HG03521 (cell line): ENCODE measurements around the gene TJP1.
"Not testable (repeated sequence)": the region's sequence is repeated elsewhere in the genome, so short reads cannot be mapped to it uniquely, and the experiment has no call there.

Experiments used
- ATAC-seq: cut with Tn5 transposase; IDR thresholded peaks from one replicate; pipeline ENCODE4 v1.9.1; 2021; ENCODE audit warnings: mild to moderate bottlenecking, moderate library complexity; ENCODE audit not compliant: unreplicated experiment

TJP1 gene

DNA sequence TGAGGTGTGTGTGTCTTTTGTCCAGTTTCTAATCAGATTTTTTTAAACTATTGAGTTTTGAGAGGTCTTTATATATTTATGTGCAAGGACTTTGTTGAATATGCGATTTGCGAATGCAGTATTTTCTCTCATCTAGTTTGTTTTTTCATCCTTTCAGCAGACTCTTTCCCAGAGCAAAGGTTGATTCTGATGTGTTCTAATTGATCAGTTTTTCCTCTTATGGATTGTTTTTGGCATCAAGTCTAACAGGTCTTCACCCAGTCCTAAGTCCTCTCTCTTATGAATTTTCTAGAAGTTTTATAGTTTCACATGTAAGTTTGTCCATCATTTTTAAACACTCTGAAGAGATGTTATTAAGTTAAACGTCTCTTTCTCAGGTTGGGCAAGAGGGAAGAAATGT is 17.8 kb upstream of the TJP1 start:
- ATAC-seq, result no peak

GRCh38 chr15:29838352-29839010 is 16.2 kb upstream of the TJP1 start:
- ATAC-seq, result no peak

GRCh38 chr15:29835301-29835700 is 13.0 kb upstream of the TJP1 start:
- no peak for ATAC-seq

DNA sequence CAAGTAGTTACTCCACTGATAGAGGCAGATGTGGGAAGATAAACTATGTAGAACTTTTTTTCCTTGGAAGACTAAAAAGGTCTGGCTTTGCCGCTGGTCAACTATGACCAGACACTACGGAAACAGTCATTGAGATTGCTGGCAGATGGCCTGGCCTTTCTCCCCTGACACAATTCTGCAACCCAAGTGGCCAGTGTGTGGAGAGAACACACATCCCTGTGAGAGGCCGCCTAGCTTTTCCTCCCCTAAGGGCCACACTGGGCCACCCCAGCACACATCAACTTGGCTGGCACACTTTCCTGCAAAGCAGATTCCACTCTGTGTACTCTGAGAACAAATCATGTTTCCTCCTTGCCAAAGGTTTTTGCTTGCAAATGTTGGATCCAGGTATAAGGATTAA is 10.4 kb upstream of the TJP1 start:
- no peak for ATAC-seq

DNA sequence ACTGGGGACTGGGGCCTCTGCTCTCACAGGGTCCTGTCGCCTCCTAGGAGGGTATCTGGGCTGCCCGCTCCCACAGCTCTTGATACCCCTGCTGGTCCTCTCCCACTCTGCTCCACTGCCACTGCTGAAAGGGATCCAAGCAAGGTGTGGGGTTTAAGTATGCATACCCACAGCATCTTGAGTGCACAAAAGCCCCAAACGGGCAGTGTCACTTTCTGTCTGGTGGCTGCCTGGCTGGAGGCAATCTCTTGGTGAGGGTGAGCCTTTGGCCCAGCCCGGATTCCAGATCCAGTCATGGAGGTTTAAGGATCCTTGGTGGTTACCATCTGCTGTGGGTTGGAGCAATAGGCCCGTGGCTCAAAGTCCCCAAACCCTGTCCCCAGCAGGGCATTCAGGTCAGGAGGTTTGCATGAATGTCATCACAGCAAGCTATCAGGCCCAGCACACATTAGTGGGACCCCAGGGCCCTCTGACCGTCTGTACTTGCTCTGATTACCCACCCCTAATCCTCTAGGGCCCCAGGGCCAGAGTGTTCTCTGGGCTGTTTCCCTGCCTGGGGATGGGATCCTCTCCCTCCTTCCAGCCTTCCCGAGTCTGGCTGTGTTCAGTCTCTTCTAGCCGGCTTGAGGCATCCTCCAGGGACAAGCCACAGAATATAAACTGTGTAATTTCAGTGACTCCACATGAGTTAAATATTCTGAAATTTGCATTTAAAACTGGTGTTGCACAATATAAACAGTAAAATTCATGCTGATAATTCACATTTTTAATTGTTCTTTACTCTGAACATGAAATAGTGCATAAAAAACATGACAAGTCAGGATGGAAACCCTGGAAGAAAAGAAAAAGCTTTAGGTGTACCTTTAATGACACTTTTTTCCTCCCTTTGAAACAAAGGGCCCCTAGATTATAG is 4.9 kb upstream of the TJP1 start:
- no peak for ATAC-seq

GRCh38 chr15:29825227-29825626 is 3.0 kb upstream of the TJP1 start:
- no peak for ATAC-seq

DNA sequence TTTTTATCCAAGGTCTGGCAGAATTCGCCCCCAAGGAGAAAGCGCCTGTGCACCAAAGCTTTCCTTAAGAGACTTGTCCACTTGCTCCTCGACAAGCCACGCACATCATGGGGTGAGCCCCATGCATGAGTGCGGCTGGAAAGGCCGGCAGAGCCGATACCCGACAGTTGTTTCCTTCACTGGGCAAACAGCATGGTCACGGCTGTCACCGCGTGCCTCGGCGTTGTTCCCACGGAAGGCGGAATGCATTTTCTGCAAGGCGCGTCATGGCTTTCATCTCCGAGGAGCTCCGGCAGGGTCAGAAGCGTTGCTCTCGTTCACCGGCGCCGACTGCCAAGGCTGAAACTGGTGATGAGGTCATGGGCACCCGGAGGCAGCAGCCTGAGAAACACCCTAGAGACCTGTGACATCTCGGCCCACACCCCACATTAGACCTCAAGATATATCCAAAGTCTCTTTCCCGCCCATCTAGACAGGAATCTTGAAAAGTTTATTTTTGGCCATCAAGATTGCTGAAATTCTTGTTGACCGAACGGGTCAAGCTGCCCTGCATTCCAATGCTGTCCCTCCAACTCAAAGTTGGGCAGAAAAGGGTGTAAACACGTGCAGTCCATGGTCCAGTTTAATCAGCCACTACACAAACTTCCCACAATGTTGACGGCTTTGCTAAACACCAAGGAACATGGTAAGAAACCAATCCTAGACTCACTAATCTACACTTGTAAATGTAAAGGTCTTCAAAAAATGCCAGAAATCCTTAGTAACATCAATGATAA is 604 bp upstream of the TJP1 start:
- ATAC-seq, result no peak

GRCh38 chr15:29821416-29822099 is 710 bp downstream of the TJP1 start:
- no peak for ATAC-seq

DNA sequence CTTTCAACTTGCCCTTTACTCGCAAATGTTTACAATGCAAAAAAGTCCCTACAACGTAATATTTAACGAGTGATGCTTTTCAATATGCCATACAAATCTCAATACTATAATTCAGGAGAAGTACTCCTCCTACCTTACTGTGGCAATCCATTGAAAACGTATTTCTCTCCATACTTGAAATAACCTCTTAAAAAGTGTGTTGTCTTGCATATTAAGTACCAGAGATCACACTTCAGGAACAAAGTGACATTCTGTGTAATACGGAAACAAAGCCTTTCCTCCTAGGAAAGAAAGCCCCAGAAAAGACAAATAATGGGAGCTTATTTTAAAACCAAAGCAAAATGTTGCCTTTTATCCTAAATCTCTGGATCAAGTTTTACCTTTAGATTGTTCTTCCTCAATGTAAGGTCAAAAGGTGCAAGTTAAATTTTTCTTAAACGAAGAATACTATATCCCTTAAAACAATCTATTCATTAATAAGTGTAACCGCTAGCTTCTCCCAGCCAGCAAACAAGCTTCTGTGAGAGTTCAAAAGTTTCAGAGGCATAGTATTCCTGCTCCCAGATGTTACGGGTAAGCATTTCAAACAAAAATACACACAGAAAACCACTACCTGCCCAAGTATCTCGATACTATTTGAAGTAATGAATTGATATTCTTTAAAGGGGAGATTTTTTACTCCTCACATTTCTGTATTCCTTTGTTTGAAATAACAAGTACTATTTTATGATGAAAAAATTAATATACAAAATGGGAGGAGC is 1.7 kb downstream of the TJP1 start:
- no peak for ATAC-seq

DNA sequence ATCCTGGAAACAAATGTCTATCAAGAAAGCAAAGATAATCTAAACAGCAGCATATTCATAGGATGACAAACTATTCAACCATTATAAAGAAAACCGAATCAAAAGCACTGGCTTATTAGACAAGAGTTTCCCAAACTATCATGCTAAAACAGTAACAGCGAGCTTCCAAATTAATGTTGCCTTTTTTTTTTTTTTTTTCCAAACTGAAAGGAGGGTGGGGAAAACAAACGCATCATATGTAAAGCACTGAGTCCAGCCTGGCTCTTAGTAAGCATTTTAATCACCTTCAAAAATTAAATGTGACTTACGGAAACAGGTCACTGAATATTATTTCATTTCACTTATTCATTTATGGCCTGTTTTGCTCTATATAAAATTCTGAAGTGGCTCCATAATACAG is 2.3 kb downstream of the TJP1 start:
- ATAC-seq, result no peak

GRCh38 chr15:29818141-29818540 is 4.1 kb downstream of the TJP1 start:
- no peak for ATAC-seq

- not testable (repeated sequence) for ATAC-seq
Observed at GRCh38 chr15:29817455-29817854, 4.8 kb downstream of the TJP1 start.

DNA sequence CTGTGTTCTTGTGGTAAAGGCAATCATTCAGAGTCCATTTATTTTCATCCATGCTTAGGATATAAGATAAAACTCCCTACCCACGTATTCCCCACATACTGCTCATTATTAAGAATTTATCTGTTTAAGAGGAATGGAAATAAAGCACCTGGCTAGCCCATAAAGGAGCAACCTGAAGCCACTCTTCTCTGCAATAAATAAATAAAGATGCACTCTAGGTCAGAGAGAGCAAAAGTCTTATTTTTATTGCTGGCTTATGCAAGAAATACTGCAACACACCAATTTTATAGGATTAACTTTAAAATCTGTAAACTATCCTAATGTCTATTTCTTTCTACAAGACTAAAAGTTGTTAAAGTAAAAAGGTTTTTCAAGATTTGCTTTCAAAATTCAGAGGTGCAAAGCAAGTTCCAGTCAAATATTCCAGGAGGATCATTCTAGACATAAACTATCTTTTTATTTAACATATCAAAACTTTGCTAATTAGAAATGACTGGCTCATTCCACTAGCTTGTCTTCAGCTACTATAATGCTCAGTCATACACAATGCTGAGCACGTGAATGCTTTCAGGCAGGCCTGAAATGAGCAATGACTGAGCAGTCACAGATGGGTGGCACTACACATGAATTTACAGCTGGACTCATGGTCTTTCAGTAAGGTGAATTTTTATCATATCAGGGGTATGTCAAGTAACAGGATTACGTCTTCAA is 7.1 kb downstream of the TJP1 start:
- no peak for ATAC-seq

- ATAC-seq, result no peak
Observed at GRCh38 chr15:29813009-29813408, 9.3 kb downstream of the TJP1 start.

DNA sequence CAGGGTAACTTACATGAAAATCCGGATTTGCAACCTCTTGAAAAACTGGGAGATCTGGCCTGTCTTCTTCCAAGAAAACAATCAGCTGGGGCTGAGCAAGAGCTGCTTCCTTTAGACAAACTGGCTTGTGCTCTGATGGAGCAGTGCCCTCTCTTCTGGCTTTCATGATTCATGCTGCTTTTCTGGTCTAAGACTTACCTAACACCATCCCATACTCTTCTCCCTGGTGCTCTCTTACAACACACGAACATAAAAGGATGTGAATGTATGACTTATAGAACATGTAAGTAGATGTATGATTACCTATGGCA is 9.9 kb downstream of the TJP1 start:
- no peak for ATAC-seq

DNA sequence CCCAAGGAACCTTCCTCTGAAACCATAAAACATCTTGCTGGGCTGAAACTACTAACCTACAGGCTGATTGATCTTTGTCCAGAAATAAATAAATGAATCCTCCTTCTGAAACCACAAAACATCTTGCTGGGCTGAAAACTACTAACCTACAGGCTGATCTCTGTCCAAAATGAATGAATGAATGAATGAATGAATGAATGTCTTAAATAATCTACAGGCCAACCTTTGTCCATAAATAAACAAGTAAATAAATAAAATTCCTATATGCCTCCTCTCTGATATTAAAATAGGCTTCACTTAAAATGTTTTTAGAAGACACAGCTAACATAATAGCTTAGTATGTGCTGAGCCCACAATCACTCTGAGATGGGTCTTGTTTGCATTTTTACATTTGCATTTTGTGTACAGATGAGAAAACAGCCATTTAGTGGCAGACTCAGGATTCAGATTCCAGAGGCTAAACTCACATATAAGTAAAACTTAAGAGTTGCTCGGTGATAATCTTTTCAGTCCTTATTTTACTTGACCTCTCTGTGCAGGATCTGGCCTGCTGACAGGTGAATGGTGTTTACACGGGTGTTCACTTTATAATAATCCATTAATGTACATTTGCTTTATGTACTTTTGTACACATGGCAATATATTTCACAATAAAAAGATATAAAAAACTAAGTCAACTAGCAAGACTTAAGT is 10.4 kb downstream of the TJP1 start:
- ATAC-seq, result no peak

DNA sequence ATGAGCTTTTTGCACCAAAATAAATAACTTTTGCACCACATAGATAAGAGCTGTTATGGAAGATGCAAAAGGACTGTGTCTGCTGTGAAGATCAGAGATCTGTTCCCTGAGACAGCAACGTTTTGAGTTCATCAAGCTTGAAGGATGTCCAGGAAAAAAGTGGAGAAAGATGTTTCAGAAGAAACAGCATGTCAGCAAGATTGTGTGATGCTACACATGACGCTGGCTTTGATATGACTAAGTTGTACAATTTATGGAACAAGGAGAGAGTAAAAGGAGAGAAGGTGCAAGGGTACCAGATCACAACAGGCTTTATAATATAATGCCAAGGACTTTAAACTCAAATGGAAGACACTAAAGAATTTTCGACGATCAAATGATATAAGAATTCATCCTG is 16.6 kb downstream of the TJP1 start:
- ATAC-seq, result no peak

DNA sequence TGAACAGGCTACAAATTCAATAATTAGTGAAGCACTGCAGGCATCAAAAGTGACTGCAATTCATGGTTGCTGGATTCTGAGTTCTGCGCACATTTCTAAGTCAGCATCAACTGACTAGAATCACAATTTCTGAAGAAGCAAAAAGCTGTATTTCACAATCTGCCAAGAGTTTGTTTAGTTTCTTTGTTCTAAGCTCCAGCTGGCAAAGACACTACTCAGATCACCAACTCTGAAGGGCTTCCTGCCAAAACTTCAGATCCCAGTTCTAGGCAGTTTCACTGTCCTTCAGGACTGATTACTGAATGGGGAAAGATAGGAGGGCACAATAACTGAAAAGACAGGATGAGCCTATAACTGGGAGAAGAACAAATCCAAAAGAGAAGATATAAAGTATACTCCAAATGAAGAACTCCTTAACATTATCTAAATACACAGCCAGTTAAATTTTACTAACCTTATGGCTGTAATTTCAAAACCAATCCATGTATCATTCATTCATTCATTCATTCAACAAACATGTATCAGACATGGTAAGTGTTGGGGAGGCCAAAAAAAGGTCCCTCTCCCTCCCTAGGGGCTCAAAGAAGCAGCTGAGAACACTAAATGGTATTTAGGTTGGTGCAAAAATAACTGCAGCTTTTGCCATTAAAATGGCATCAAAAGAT is 17.1 kb downstream of the TJP1 start:
- no peak for ATAC-seq

- ATAC-seq, result no peak
Observed at GRCh38 chr15:29802411-29802810, 19.9 kb downstream of the TJP1 start.
